ENCODE measurements around the gene DSCAM. TPM values are rescaled to one million over a fixed set of nuclear protein-coding genes. Genes with fewer than 3 reads are reported as not detected.
"Not testable (repeated sequence)": the region's sequence is repeated elsewhere in the genome, so short reads cannot be mapped to it uniquely, and the experiment has no call there.

Gene DSCAM
- total RNA-seq: not detected in 2 replicates

- intact Hi-C loops (cut with micrococcal nuclease): no loop called here
These were observed at the start of gene DSCAM for GRCh38 chr21:40846587-40847411. DSCAM (minus strand) TSS chr21:40847158; CDS start chr21:40846661, 497 bp downstream.

GRCh38 chr21:40895697-40896096 is 48.7 kb upstream of the DSCAM start:
- intact Hi-C loops (cut with micrococcal nuclease): not testable (repeated sequence)

DNA sequence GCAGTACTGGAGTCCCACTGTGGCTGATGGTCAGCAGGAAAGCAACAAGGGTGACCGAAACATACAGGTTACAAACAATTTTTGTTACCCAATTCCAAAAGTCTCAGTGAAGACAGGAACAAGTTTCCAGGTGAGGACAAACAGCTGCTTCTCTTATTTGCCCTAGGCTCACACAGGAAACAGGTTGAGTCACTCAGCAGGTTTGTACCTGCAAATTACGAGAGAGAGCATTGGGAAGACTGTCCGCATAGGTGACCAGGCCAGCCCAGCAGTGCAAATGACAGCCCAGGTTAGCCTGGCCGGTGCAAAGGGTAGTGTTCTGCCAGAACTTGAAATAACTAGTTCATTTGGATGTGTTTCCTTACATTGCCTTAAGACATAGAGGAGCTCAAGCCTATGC is 40.0 kb upstream of the DSCAM start:
- intact Hi-C loops (cut with micrococcal nuclease): no loop called here

DNA sequence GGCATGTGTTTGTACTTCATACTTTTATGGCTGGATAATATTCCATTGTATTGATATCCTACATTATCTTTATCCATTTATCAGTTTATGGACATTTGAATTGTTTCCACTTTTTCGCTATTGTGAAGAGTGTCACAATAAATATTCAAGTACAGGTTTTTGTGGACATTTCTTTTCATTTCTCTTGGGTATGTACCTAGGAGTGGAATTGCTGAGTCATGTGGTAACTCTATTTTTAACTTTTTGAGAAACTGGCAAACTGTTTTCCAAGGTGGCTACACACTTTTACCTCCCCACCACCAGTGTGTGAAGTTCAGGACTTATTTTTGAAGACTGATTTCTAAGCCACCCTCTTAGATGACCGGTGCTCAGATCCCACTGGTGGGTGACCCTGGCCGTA is 39.0 kb upstream of the DSCAM start:
- intact Hi-C loops (cut with micrococcal nuclease): no loop called here

GRCh38 chr21:40882192-40882915 is 35.4 kb upstream of the DSCAM start:
- intact Hi-C loops (cut with micrococcal nuclease): no loop called here

DNA sequence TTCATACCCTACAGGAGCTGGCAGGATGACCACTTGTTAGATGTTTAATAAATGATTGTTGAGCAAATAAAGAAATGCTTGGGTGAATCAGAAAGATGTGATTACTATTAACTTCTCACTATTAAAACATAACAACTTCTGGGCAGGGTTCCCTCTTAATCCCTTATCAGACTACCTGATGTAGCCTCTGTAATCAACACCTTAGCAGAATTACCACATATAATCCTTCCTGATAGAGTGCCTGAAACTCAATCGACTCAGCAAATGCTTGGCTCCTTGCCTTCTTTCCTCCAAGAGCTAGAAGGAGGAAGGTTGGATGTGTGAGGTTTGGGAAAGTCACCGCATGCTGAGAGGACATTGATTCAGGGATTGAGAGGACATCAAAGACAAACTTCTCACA is 34.8 kb upstream of the DSCAM start:
- intact Hi-C loops (cut with micrococcal nuclease): no loop called here

GRCh38 chr21:40871099-40871498 is 24.1 kb upstream of the DSCAM start:
- intact Hi-C loops (cut with micrococcal nuclease): no loop called here

DNA sequence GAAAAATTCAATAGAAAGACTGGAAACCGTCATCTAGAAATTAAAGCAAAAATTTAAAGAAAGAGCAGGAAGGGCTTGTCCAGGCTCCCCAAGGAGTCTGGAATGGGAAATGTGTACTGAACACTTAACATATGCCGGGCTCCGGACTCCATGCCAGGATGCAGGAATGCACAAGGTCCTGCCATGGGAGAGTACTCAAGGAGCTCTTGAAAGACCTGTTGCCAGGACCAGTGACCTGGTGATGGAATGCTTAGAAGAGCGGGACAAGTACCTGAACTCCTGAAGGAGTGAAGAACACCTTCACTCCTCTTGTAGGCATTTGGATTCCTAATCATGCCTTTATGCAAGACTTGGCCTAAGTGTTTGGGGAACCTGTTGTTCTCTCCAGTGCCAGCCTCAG is 16.9 kb upstream of the DSCAM start:
- intact Hi-C loops (cut with micrococcal nuclease): no loop called here

- intact Hi-C loops (cut with micrococcal nuclease): no loop called here
These were observed 11.6 kb upstream of the DSCAM start for GRCh38 chr21:40858517-40858916.

- intact Hi-C loops (cut with micrococcal nuclease): no loop called here
These were observed 7.2 kb upstream of the DSCAM start for GRCh38 chr21:40853956-40854688.

DNA sequence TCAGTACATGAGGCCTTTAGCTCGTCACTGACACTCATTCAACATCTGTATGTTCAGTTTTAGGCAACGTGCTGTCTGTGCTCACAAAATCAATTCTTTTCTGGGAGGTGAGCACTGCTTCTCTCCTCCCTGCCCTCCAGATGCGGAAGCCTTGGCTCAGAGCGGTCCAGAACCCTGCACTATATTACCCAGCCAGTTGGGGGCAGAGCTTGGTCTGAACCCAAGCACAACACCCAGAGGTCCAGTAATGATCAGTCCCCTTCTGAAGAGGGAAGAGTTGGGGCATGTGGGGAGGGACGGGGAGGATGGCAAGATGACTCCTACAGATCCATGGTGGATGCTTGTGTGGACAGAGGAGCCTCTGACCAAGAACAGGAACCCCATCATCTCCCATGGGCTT is 5.6 kb upstream of the DSCAM start:
- intact Hi-C loops (cut with micrococcal nuclease): no loop called here

DNA sequence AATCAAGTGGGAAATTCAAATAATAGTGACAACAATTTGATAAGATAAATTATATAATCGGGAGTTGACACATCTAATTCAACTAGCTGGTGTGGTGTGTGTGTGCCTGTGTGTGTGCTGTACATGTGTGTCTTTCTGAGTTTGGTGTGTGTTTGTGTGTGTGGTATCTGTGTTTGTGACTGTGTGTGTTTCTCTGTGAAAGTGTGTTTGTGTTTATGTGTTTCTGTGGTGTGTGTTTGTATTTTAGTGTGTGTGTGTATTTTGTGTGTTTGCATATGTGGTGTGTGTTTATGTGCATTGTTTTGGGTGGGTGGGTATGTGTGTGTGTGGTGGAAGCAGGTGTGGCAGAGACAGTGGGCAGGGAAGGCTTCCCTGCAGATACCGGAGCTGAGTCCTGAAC is 4.8 kb upstream of the DSCAM start:
- intact Hi-C loops (cut with micrococcal nuclease): no loop called here

- intact Hi-C loops (cut with micrococcal nuclease): no loop called here
These were observed 3.1 kb upstream of the DSCAM start for GRCh38 chr21:40850071-40850470.

DNA sequence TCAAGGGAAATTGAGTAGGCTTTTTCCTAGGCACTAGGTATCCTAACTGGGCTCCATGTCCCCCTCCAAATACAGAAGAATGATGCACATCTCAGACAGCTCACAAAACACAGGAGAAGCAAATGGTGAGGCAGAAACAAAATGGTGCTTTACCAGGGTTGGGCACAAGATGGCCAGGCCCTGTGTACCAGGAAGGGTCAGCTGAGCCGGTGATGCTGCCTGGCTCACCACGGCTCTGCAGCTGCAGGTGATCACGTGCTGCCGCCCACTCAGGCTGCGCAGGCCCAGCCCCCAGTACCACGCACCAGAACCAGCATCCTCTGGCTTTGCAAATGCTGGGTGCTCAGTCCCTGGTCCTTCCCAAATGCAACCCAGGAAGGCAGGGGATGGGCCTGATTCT is 993 bp upstream of the DSCAM start:
- intact Hi-C loops (cut with micrococcal nuclease): no loop called here

GRCh38 chr21:40846103-40846502 is 855 bp downstream of the DSCAM start:
- intact Hi-C loops (cut with micrococcal nuclease): no loop called here

DNA sequence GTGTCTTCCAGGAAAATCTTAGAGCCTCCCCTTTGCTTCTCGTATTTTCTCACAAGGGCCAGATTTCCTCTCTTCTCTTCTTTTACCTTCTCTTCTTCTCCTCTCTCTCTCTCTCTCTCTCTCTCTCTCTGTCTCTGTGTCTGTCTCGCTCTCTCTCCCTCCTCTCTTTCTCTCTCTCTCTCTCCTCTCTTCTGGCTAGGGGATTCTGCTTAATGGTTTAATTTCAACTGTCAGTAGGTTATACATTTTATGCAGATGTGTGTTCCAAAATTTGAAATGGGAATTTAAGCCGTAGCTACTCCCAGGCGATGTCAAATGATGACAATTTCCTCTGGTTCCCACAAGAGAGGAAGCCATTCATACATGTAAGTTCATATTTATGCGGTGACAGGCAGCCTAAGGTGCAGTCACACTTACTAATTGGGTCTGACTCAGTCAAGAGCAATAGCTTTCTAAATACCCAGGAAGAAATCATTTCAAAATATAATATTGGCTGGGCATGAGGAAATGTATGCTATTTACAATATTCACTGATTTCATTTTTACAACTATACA is 1.4 kb downstream of the DSCAM start:
- intact Hi-C loops (cut with micrococcal nuclease): no loop called here

GRCh38 chr21:40844935-40845334 is 2.0 kb downstream of the DSCAM start:
- intact Hi-C loops (cut with micrococcal nuclease): no loop called here

GRCh38 chr21:40842197-40842552 is 4.8 kb downstream of the DSCAM start:
- intact Hi-C loops (cut with micrococcal nuclease): no loop called here

DNA sequence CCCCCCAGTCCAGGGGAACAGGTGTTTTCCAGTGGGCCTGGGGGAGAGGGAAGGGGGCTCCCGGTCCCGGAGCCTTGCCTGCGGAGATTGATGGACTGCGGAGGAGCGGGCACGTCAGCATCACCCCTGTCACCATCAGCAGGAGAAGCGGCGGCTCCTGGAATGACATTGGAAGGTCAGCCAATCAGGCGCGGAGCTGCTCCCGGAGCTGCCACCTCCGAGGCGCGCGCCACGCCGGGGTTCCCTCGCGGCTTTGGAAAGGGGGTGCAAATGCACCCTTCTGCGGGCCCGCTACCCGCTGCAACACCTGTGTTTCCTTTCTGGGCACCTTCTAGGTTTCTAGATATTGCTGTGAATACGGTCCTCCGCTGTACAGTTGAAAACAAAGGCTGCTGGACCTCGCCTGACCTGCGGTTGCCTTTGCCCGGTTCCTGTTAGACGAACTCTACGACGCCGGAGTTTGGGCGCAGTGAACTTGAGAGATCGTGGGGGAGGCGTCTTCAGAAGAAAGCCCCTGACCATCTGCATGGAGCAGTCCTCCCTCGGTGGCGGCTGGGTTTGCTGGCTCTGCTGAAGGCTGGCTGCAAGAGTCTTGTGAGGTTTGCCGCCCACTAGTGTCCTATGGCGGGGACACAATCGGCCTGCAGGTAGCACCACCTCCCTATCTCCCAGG is 5.3 kb downstream of the DSCAM start:
- intact Hi-C loops (cut with micrococcal nuclease): no loop called here

- intact Hi-C loops (cut with micrococcal nuclease): no loop called here
These were observed 6.4 kb downstream of the DSCAM start for GRCh38 chr21:40840401-40841125.

GRCh38 chr21:40839521-40839920 is 7.4 kb downstream of the DSCAM start:
- intact Hi-C loops (cut with micrococcal nuclease): no loop called here

Measured in T-helper 1 cell treated with Interleukin-12 subunit alpha and Interleukin-12 subunit beta and Interleukin-4 antibody, amounts not matched to agents 30 ng/mL and 1 ng/mL, for 36 hours (primary cell).